ENCODE data around the gene BET1L. TPM values are rescaled to one million over a fixed set of nuclear protein-coding genes. Genes with fewer than 3 reads are reported as not detected.
A peak's percentile ranks its signal among the peaks of the same experiment; 100 is the strongest.

BET1L gene
- total and polyA plus RNA-seq, 10 of the 15 experiments (the other 5 are each of a cell fraction or from before 2014, with no cell fraction given), result 6.7 to 55.4 (median 39.7) TPM

DNA sequence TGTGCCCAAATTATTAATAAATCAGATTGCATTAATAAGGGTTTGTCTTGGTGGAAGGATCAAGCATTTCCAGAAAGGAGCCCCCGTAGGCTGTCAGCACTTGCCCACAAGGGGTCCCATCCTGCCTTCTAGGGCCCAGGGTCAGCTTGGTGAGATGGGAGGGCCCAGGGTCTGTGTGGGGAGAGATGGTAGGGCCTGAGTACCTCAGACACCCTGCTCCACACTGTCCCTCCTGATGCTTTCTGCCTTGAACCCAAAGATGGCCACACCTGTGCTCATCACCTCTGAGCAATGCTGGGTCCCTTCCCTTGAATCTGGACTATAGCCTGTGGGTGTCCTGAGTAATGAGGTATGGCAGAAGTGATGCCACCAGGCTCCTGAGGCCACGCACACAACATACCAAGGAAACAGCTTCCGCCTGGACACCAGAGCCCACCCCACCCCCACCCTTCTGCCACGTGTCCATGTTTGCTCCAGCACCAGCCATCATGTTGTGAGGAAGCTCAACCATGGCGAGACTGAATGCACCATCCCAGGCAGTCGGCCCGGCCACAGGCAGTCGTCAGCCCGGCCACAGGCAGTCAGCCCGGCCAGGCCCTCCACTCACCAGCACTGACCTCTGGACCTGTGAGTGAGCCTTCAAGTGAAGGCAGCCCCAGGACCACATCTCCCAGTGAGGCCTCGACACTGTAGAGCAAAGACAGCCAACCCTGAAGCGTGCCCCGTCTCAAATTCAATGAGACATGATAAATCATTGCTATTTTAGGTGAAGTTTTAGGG, 6.8 kb downstream of the BET1L start (continued):
- TF ChIP-seq POLR2AphosphoS2 (IDR thresholded peaks at IDR 0.05; ENCODE audit: low read depth, low read length) (peak; percentile 54; the same call in 1 of the 2 replicates), SPI1 (IDR thresholded peaks at IDR 0.05; ENCODE audit: borderline replicate concordance, insufficient read depth, low read depth, low read length) (no peak), EZH2 (IDR thresholded peaks at IDR 0.05; ENCODE audit: borderline replicate concordance, control insufficient read depth, low read depth, low read length) (no peak), ETV6 (conservative IDR thresholded peaks at IDR 0.05 in 1 of 2, IDR thresholded peaks at IDR 0.05 in 1 of 2; ENCODE audit: borderline replicate concordance in 1 of 2, low read depth in 1 of 2) (no peak), POLR2A (IDR thresholded peaks at IDR 0.05; ENCODE audit: low read depth, low read length) (peak; percentile 38; the same call in 1 of the 2 replicates)

DNA sequence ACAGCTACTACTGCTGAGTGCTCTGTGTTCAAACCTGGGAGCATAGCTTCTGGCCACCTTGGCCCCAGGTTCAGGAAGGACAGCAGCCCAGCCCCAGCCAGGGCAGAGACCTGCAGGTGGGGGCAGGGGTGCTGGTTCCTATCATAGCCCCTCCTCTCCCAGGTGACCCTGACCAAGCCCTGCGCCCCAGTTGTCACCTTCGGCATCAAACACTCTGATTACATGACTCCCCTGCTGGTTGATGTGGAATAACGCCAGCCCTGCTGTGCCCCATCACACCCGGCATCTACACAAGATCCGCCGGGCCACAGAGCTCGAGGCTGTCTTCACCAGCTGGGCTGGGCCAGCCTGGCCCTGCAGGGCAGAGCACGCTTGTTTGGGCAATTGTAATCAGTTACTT, 7.4 kb downstream of the BET1L start:
- ChIA-PET SMC1A (ENCODE audit: uncharacterized antibody, unreplicated experiment) (no interaction called here), CTCF (interaction anchor here (0.5 kb wide), 1 partner anchor 43 kb away, joined by 3 read pairs; no protein-coding TSS in a partner anchor), POLR2A (no interaction called here), RAD21 (ENCODE audit: unreplicated experiment) (no interaction called here)
- Histone ChIP-seq H3K27me3 (replicated peaks in 1 of 2; ENCODE audit: control insufficient read depth in 2 of 2, insufficient read depth in 2 of 2, low read length in 1 of 2) (no peaks in the 10 kb centered on the region), H3K36me3 (ENCODE audit: control insufficient read depth in 2 of 2, insufficient read depth in 2 of 2, low read length in 1 of 2) (peaks cover 0 to 9% of the 10 kb centered on the region in 2 experiments; a peak in 3 of 4 replicates), H4K20me1 (ENCODE audit: control insufficient read depth, insufficient read depth) (peaks cover 6% of the 10 kb centered on the region; the same call in 1 of the 2 replicates), H3K9me3 (replicated peaks; ENCODE audit: control insufficient read depth, insufficient read depth, low read length) (no peaks in the 10 kb centered on the region), H3K4me2 (ENCODE audit: control insufficient read depth, insufficient read depth) (no peak overlapping the region), H2AFZ (ENCODE audit: control insufficient read depth, low read depth, low read length) (no peak overlapping the region), H3K9ac (ENCODE audit: control insufficient read depth, insufficient read depth, low read length) (no peak overlapping the region), H3K4me3 (no peak overlapping the region), H3K4me1 (ENCODE audit: control insufficient read depth, insufficient read depth, low read length) (no peaks in the 10 kb centered on the region), H3K79me2 (ENCODE audit: control insufficient read depth, insufficient read depth, low read length) (peaks cover 2% of the 10 kb centered on the region; the same call in 1 of the 2 replicates), H3K27ac (ENCODE audit: control insufficient read depth, insufficient read depth) (no peak overlapping the region)
- peak; percentile 15; the same call in 1 of the 2 replicates for TF ChIP-seq POLR2A (IDR thresholded peaks at IDR 0.05; ENCODE audit: low read depth, low read length)
- TF ChIP-seq PML (IDR thresholded peaks at IDR 0.05; ENCODE audit: low read length), result no peak
- intact Hi-C loops (cut with micrococcal nuclease; ENCODE audit: unreplicated experiment), result loop anchor here (10.0 kb wide), 1 partner anchor 245 kb away; the partner anchor contains the start of gene ANO9
- in situ Hi-C loops (cut with MboI), result loop anchor here (10.0 kb wide), 1 partner anchor 165 kb away; the partner anchor contains the start of gene B4GALNT4
- ATAC-seq, result 0 out of 3 replicates have a peak, but pooled peaks have one; percentile 18
- no peak for FAIRE-seq
- no TSS peak for BruUV-seq (replicated peaks)
- WGBS (ENCODE audit: insufficient coverage, insufficient replicate concordance, low lambda C conversion rate, missing lambda C conversion rate), result 65% methylated on average over 8 of the region's 8 CpGs
- no peak for DNase-seq (ENCODE audit: low read depth, low spot score)

All from GM12878 (cell line).